ENCODE results near the gene POLR2I.

DNA sequence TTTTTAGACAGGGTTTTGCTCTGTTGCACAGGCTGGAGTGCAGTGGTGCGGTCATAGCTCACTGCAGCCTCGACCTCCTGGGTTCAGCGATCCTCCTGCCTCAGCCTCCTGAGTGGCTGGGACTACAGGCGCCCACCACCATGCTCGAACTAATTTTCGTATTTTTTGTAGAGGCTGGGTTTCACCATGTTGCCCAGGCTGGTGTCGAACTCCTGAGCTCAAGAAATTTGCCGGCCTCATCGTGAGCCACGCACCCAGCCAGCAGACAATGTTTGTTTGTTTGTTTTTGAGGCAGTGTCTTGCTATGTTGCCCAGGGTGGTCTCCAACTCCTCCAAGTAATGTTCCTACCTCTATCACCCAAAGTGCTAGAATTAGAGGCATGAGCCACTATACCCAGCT, 38.5 kb upstream of the POLR2I start:
- TF ChIP-seq, protein P1, sequence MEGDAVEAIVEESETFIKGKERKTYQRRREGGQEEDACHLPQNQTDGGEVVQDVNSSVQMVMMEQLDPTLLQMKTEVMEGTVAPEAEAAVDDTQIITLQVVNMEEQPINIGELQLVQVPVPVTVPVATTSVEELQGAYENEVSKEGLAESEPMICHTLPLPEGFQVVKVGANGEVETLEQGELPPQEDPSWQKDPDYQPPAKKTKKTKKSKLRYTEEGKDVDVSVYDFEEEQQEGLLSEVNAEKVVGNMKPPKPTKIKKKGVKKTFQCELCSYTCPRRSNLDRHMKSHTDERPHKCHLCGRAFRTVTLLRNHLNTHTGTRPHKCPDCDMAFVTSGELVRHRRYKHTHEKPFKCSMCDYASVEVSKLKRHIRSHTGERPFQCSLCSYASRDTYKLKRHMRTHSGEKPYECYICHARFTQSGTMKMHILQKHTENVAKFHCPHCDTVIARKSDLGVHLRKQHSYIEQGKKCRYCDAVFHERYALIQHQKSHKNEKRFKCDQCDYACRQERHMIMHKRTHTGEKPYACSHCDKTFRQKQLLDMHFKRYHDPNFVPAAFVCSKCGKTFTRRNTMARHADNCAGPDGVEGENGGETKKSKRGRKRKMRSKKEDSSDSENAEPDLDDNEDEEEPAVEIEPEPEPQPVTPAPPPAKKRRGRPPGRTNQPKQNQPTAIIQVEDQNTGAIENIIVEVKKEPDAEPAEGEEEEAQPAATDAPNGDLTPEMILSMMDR (IDR thresholded peaks at IDR 0.05; ENCODE audit: low read depth, low read length, missing input control), result no peak
- TF ChIP-seq RAD21 (IDR thresholded peaks at IDR 0.05) (no peak), EGR1 (IDR thresholded peaks at IDR 0.05; ENCODE audit: low read depth in 2 of 2) (no peak)
- TF ChIP-seq, protein P2, sequence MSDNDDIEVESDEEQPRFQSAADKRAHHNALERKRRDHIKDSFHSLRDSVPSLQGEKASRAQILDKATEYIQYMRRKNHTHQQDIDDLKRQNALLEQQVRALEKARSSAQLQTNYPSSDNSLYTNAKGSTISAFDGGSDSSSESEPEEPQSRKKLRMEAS (IDR thresholded peaks at IDR 0.05), result no peak
